GM12878 (cell line): ENCODE results near the gene TMEM132C. TPM values are rescaled to one million over a fixed set of nuclear protein-coding genes. Genes with fewer than 3 reads are reported as not detected.

Experiments used
- ATAC-seq: fragments of 200-7000 bp; cut with Tn5 transposase; 3 replicates; pipeline ENCODE4 v1.9.1; 2020; ENCODE audit warnings: mild to moderate bottlenecking, moderate library complexity
- BruUV-seq: library from RNA; stranded (reverse); fragments of 400-500 nt; replicated peaks from 2 replicates; lab custom pipeline; 2021; lab: Mats Ljungman, UMichigan
- CTCF ChIA-PET: fragments of 300-600 bp; sonication (Branson Sonifier 250); formaldehyde crosslinking; extraction: SDS; loops from one replicate; lab custom pipeline; 2021; ENCODE audit warnings: inconsistent platforms; lab: Yijun Ruan, JAX
- POLR2A ChIA-PET: fragments of 350-600 bp; formaldehyde crosslinking; extraction: SDS; loops from one replicate; lab custom pipeline; 2021; ENCODE audit warnings: inconsistent platforms; lab: Charles Lee
- RAD21 ChIA-PET: fragments of 300-600 bp; sonication (Branson Sonifier 250); formaldehyde crosslinking; loops from one replicate; lab custom pipeline; 2023; ENCODE audit warnings: antibody characterized with exemption; ENCODE audit not compliant: unreplicated experiment; lab: Charles Lee
- SMC1A ChIA-PET: fragments of 300-600 bp; sonication (Branson Sonifier 250); formaldehyde crosslinking; loops from one replicate; lab custom pipeline; 2023; ENCODE audit not compliant: unreplicated experiment, uncharacterized antibody; lab: Charles Lee
- DNase-seq: peaks from one replicate; pipeline ENCODE4 v3.0.0-alpha.2; 2011; ENCODE audit warnings: low read depth, low spot score
- FAIRE-seq: peaks from 3 replicates; lab custom pipeline; 2011; peaks lifted over from hg19 to GRCh38; lab: Jason Lieb, UNC
- H2AFZ ChIP-seq: 2 replicates; pipeline ENCODE4 v1.6.0; 2011; ENCODE audit warnings: low read depth, low read length, control low read depth; ENCODE audit not compliant: control insufficient read depth
- H3K27ac ChIP-seq: 2 replicates; pipeline ENCODE4 v1.5.1; 2011; ENCODE audit warnings: control low read depth; ENCODE audit not compliant: control insufficient read depth, insufficient read depth
- H3K27me3 ChIP-seq, 2 experiments: replicated peaks in 1 of 2; 2 replicates each; pipeline versions ENCODE4 v1.6.0 to v1.6.1; 2011; ENCODE audit warnings: low read length in 1 of 2; ENCODE audit not compliant: control insufficient read depth in 2 of 2, insufficient read depth in 2 of 2
- H3K36me3 ChIP-seq, 2 experiments: 2 replicates each; pipeline ENCODE4 v1.5.1; 2011; ENCODE audit warnings: low read length in 1 of 2; ENCODE audit not compliant: control insufficient read depth in 2 of 2, insufficient read depth in 2 of 2
- H3K4me1 ChIP-seq: 2 replicates; pipeline ENCODE4 v1.6.1; 2011; ENCODE audit warnings: mild to moderate bottlenecking, low read length, moderate library complexity, mixed read lengths; ENCODE audit not compliant: control insufficient read depth, insufficient read depth
- H3K4me2 ChIP-seq: 2 replicates; pipeline ENCODE4 v1.6.0; 2011; ENCODE audit warnings: control low read depth; ENCODE audit not compliant: control insufficient read depth, insufficient read depth
- H3K4me3 ChIP-seq: fragments of 200-600 bp; sonication (generic); 2 replicates; pipeline ENCODE4 v1.5.1; 2016
- H3K79me2 ChIP-seq: 2 replicates; pipeline ENCODE4 v1.6.0; 2011; ENCODE audit warnings: low read length; ENCODE audit not compliant: control insufficient read depth, insufficient read depth
- H3K9ac ChIP-seq: 2 replicates; pipeline ENCODE4 v1.8.0; 2011; ENCODE audit warnings: low read length, control low read depth, mixed read lengths; ENCODE audit not compliant: control insufficient read depth, insufficient read depth
- H3K9me3 ChIP-seq: replicated peaks from 3 replicates; pipeline ENCODE4 v1.5.1; 2011; ENCODE audit warnings: mild to moderate bottlenecking, low read length; ENCODE audit not compliant: control insufficient read depth, insufficient read depth
- H4K20me1 ChIP-seq: 2 replicates; pipeline ENCODE4 v1.6.0; 2011; ENCODE audit not compliant: control insufficient read depth, insufficient read depth
- ATF3 ChIP-seq: IDR thresholded peaks from 2 replicates; pipeline ENCODE4 v1.6.1; 2011; ENCODE audit warnings: low read depth, mild to moderate bottlenecking, low read length, moderate library complexity, borderline replicate concordance; ENCODE audit errors: extremely low read depth
- BACH1 ChIP-seq: fragments of 450-650 bp; IDR thresholded peaks from 2 replicates; pipeline ENCODE4 v1.6.1; 2017; ENCODE audit warnings: mild to moderate bottlenecking, borderline replicate concordance
- HDGF ChIP-seq: fragments of 450-650 bp; IDR thresholded peaks from 2 replicates; pipeline ENCODE4 v1.6.1; 2016; ENCODE audit warnings: antibody characterized with exemption
- RB1 ChIP-seq: fragments of 450-650 bp; formaldehyde crosslinking; IDR thresholded peaks from 2 replicates; pipeline ENCODE4 v1.6.1; 2017; ENCODE audit warnings: mild to moderate bottlenecking, borderline replicate concordance
- RCOR1 ChIP-seq: conservative IDR thresholded peaks from 2 replicates; pipeline ENCODE4 v1.6.1; 2012; ENCODE audit warnings: low read depth, low read length, improper control_type of control experiment
- RFX5 ChIP-seq: IDR thresholded peaks from 2 replicates; pipeline ENCODE4 v1.6.1; 2011; ENCODE audit warnings: low read depth, low read length, improper control_type of control experiment
- USF2 ChIP-seq: IDR thresholded peaks from 2 replicates; pipeline ENCODE4 v1.6.1; 2011; ENCODE audit warnings: low read depth, low read length, improper control_type of control experiment, borderline replicate concordance
- WRNIP1 ChIP-seq: IDR thresholded peaks from 2 replicates; pipeline ENCODE4 v1.6.1; 2011; ENCODE audit warnings: low read depth, low read length, improper control_type of control experiment, borderline replicate concordance
- WGBS: methylation state at CpG from one replicate; pipeline ENCODE4 v1.1.6; 2016; ENCODE audit warnings: low lambda C conversion rate; ENCODE audit not compliant: insufficient replicate concordance, insufficient coverage; ENCODE audit errors: missing lambda C conversion rate; 5-methylcytosine and 5-hydroxymethylcytosine counted together
- in situ Hi-C: fragments of 300-500 bp; cut with MboI; formaldehyde crosslinking; loops from 9 replicates; pipeline ENCODE4 v1.14.3; 2018; ENCODE audit warnings: mixed read lengths
- intact Hi-C: fragments of 100-400 bp; cut with micrococcal nuclease; formaldehyde crosslinking; loops from one replicate; pipeline ENCODE4 v1.14.2; 2022; ENCODE audit not compliant: unreplicated experiment
- polyA plus RNA-seq, 11 experiments: library from polyadenylated mRNA; depleted of rRNA in 4 of 11; unstranded in 6 of 11; stranded (reverse) in 5 of 11; fragments of >200 nt; fragmentation: Nextera tagmentation in 4 of 11; fragmentation: Illumina TruSeq in 1 of 11; extraction: Ambion mirVana in 4 of 11; extraction: Trizol in 1 of 11; gene quantifications; 1 replicate in 1 of 11; 2 replicates in 10 of 11; pipeline versions ENCODE4 v1.2.1 to v1.2.3, GENCODE V29; 2011 to 2016; ENCODE audit warnings: inconsistent platforms in 2 of 11, missing spikeins in 2 of 11, low read depth in 1 of 11
- total RNA-seq, 4 experiments: library from RNA; depleted of rRNA in 3 of 4; stranded (reverse); fragments of >200 nt in 3 of 4; fragmentation: Illumina TruSeq in 1 of 4; extraction: Trizol in 1 of 4; gene quantifications; 2 replicates each; pipeline versions ENCODE4 v1.2.1 to v1.2.3, GENCODE V29; 2013 to 2021
- TF ChIP-seq, protein P1 (sequence below): fragments of 150-350 bp; IDR thresholded peaks from 2 replicates; pipeline ENCODE4 v1.6.1; 2016; ENCODE audit warnings: low read depth, low read length
- TF ChIP-seq, protein P2 (sequence below): fragments of 450-650 bp; IDR thresholded peaks from 2 replicates; pipeline ENCODE4 v1.6.1; 2017; ENCODE audit warnings: mild to moderate bottlenecking, low read depth, inconsistent platforms; ENCODE audit not compliant: poor library complexity, severe bottlenecking
- TF ChIP-seq, protein P3 (sequence below): fragments of 450-650 bp; IDR thresholded peaks from 2 replicates; pipeline ENCODE4 v1.6.1; 2018; ENCODE audit warnings: borderline replicate concordance, mild to moderate bottlenecking; ENCODE audit not compliant: partially characterized antibody

TMEM132C gene
- total and polyA plus RNA-seq, 10 of the 15 experiments (the other 5 are each of a cell fraction or from before 2014, with no cell fraction given), result not detected

- no peak overlapping the region for H3K4me2 ChIP-seq
- H3K9ac ChIP-seq, result no peak overlapping the region
- no peaks in the 10 kb centered on the region for H4K20me1 ChIP-seq
- RAD21 ChIA-PET, result no interaction called here
- no peaks in the 10 kb centered on the region for H3K36me3 ChIP-seq
- no TSS peak for BruUV-seq
- H3K27ac ChIP-seq, result no peak overlapping the region
- SMC1A ChIA-PET, result no interaction called here
- TF ChIP-seq, protein P1, sequence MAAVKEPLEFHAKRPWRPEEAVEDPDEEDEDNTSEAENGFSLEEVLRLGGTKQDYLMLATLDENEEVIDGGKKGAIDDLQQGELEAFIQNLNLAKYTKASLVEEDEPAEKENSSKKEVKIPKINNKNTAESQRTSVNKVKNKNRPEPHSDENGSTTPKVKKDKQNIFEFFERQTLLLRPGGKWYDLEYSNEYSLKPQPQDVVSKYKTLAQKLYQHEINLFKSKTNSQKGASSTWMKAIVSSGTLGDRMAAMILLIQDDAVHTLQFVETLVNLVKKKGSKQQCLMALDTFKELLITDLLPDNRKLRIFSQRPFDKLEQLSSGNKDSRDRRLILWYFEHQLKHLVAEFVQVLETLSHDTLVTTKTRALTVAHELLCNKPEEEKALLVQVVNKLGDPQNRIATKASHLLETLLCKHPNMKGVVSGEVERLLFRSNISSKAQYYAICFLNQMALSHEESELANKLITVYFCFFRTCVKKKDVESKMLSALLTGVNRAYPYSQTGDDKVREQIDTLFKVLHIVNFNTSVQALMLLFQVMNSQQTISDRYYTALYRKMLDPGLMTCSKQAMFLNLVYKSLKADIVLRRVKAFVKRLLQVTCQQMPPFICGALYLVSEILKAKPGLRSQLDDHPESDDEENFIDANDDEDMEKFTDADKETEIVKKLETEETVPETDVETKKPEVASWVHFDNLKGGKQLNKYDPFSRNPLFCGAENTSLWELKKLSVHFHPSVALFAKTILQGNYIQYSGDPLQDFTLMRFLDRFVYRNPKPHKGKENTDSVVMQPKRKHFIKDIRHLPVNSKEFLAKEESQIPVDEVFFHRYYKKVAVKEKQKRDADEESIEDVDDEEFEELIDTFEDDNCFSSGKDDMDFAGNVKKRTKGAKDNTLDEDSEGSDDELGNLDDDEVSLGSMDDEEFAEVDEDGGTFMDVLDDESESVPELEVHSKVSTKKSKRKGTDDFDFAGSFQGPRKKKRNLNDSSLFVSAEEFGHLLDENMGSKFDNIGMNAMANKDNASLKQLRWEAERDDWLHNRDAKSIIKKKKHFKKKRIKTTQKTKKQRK, result no peak
- TF ChIP-seq HDGF (no peak), RB1 (no peak), WRNIP1 (no peak), RFX5 (no peak), USF2 (no peak), ATF3 (no peak), RCOR1 (no peak), BACH1 (no peak)
- TF ChIP-seq, protein P2, sequence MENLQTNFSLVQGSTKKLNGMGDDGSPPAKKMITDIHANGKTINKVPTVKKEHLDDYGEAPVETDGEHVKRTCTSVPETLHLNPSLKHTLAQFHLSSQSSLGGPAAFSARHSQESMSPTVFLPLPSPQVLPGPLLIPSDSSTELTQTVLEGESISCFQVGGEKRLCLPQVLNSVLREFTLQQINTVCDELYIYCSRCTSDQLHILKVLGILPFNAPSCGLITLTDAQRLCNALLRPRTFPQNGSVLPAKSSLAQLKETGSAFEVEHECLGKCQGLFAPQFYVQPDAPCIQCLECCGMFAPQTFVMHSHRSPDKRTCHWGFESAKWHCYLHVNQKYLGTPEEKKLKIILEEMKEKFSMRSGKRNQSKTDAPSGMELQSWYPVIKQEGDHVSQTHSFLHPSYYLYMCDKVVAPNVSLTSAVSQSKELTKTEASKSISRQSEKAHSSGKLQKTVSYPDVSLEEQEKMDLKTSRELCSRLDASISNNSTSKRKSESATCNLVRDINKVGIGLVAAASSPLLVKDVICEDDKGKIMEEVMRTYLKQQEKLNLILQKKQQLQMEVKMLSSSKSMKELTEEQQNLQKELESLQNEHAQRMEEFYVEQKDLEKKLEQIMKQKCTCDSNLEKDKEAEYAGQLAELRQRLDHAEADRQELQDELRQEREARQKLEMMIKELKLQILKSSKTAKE, result no peak
- TF ChIP-seq, protein P3, sequence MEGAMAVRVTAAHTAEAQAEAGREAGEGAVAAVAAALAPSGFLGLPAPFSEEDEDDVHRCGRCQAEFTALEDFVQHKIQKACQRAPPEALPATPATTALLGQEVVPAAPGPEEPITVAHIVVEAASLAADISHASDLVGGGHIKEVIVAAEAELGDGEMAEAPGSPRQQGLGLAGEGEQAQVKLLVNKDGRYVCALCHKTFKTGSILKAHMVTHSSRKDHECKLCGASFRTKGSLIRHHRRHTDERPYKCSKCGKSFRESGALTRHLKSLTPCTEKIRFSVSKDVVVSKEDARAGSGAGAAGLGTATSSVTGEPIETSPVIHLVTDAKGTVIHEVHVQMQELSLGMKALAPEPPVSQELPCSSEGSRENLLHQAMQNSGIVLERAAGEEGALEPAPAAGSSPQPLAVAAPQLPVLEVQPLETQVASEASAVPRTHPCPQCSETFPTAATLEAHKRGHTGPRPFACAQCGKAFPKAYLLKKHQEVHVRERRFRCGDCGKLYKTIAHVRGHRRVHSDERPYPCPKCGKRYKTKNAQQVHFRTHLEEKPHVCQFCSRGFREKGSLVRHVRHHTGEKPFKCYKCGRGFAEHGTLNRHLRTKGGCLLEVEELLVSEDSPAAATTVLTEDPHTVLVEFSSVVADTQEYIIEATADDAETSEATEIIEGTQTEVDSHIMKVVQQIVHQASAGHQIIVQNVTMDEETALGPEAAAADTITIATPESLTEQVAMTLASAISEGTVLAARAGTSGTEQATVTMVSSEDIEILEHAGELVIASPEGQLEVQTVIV, result no peak
- no peaks in the 10 kb centered on the region for H3K79me2 ChIP-seq
- POLR2A ChIA-PET, result no interaction called here
- H3K4me1 ChIP-seq, result no peaks in the 10 kb centered on the region
- in situ Hi-C loops, result no loop called here
- H3K9me3 ChIP-seq, result no peaks in the 10 kb centered on the region
- WGBS, result 17% methylated on average over 6 of the region's 6 CpGs
- no peaks in the 10 kb centered on the region for H3K27me3 ChIP-seq
- FAIRE-seq (no peak), ATAC-seq (no peak), DNase-seq (no peak)
- intact Hi-C loops, result no loop called here
- no peak overlapping the region for H2AFZ ChIP-seq
- CTCF ChIA-PET, result interaction anchor here (0.6 kb wide), 1 partner anchor 645 kb away, joined by 3 read pairs; no protein-coding TSS in a partner anchor
- H3K4me3 ChIP-seq, result no peak overlapping the region
Observed at GRCh38 chr12:128600886-128601285, 333.9 kb downstream of the TMEM132C start.
